Left forelimb (tissue), 1 donor: ENCODE measurements around the gene SYT9.
"Not testable (repeated sequence)": the region's sequence is repeated elsewhere in the genome, so short reads cannot be mapped to it uniquely, and the experiment has no call there.

ENCODE experiments used
- DNase-seq: peaks from one replicate; pipeline ENCODE4 v3.0.0-alpha.2; 2018; ENCODE audit warnings: low spot score

Gene SYT9

GRCh38 chr11:7275133-7275532, 23.4 kb downstream of the SYT9 start:
- no peak for DNase-seq

- DNase-seq: no peak
Measured at GRCh38 chr11:7278314-7278917, 26.7 kb downstream of the SYT9 start.

GRCh38 chr11:7279676-7280075, 28.0 kb downstream of the SYT9 start:
- DNase-seq: no peak

GRCh38 chr11:7281079-7281478, 29.4 kb downstream of the SYT9 start:
- no peak for DNase-seq

GRCh38 chr11:7281809-7282208, 30.1 kb downstream of the SYT9 start:
- DNase-seq: no peak

GRCh38 chr11:7286178-7286577, 34.5 kb downstream of the SYT9 start:
- DNase-seq: no peak

GRCh38 chr11:7291100-7291829, 39.6 kb downstream of the SYT9 start:
- DNase-seq: no peak

- DNase-seq: no peak
Measured at GRCh38 chr11:7292922-7293321, 41.2 kb downstream of the SYT9 start.

- no peak for DNase-seq
Measured at GRCh38 chr11:7299393-7299792, 47.7 kb downstream of the SYT9 start.

GRCh38 chr11:7300281-7300680, 48.6 kb downstream of the SYT9 start:
- DNase-seq: no peak

- DNase-seq: no peak
Measured at GRCh38 chr11:7303146-7303545, 51.4 kb downstream of the SYT9 start.

- DNase-seq: no peak
Measured at GRCh38 chr11:7306900-7307299, 55.2 kb downstream of the SYT9 start.

GRCh38 chr11:7307836-7308235, 56.1 kb downstream of the SYT9 start:
- no peak for DNase-seq

- DNase-seq: no peak
Measured at GRCh38 chr11:7311903-7312302, 60.2 kb downstream of the SYT9 start.

- no peak for DNase-seq
Measured at GRCh38 chr11:7314811-7315604, 63.3 kb downstream of the SYT9 start.

- DNase-seq: no peak
Measured at GRCh38 chr11:7319501-7319900, 67.8 kb downstream of the SYT9 start.

- DNase-seq: no peak
Measured at GRCh38 chr11:7320306-7320705, 68.6 kb downstream of the SYT9 start.

GRCh38 chr11:7321473-7322450, 70.1 kb downstream of the SYT9 start:
- DNase-seq: no peak

- DNase-seq: no peak
Measured at GRCh38 chr11:7332451-7332850, 80.7 kb downstream of the SYT9 start.

GRCh38 chr11:7332962-7333361, 81.3 kb downstream of the SYT9 start:
- DNase-seq: no peak

GRCh38 chr11:7335442-7335841, 83.7 kb downstream of the SYT9 start:
- not testable (repeated sequence) for DNase-seq

GRCh38 chr11:7341551-7341950, 89.8 kb downstream of the SYT9 start:
- no peak for DNase-seq
